Right atrium auricular region (tissue), 2 donors: ENCODE results near the gene DOCK1. TPM values are rescaled to one million over a fixed set of nuclear protein-coding genes. Genes with fewer than 3 reads are reported as not detected.

Source experiments
- DNase-seq: peaks from one replicate; pipeline ENCODE4 v3.0.0-alpha.2; 2019; ENCODE audit warnings: low spot score
- H3K27ac ChIP-seq, 2 donors: fragments of 200-600 bp; sonication (generic); 1 replicate in 1 of 2; 2 replicates in 1 of 2; pipeline ENCODE4 v1.5.1; 2016 to 2019
- H3K27me3 ChIP-seq, 2 donors: fragments of 200-600 bp; sonication (generic); one replicate each; pipeline versions ENCODE4 v1.5.1 to v1.6.0; 2017 to 2019
- H3K36me3 ChIP-seq: fragments of 200-600 bp; sonication (generic); one replicate; pipeline ENCODE4 v1.5.1; 2016
- H3K4me1 ChIP-seq, 2 donors: fragments of 200-600 bp; sonication (generic); one replicate each; pipeline versions ENCODE4 v1.5.1 to v1.6.0; 2017 to 2019
- H3K4me3 ChIP-seq, 2 donors: fragments of 200-600 bp; sonication (generic); 1 replicate in 1 of 2; 2 replicates in 1 of 2; pipeline ENCODE4 v1.5.1; 2017 to 2019; ENCODE audit warnings: mild to moderate bottlenecking in 1 of 2, moderate library complexity in 1 of 2
- H3K9me3 ChIP-seq, 2 donors: fragments of 200-600 bp; sonication (generic); one replicate each; pipeline ENCODE4 v1.5.1; 2019
- total RNA-seq, 2 donors: library from RNA; depleted of rRNA; stranded (reverse); fragments of >200 nt; gene quantifications; one replicate each; pipeline ENCODE4 v1.1.0, GENCODE V29; 2016
- TF ChIP-seq, protein P1 (sequence below), 2 donors: fragments of 200-600 bp; sonication (generic); IDR thresholded peaks; one replicate each; pipeline ENCODE4 v1.5.1; 2019; ENCODE audit warnings: antibody characterized with exemption in 2 of 2

Gene DOCK1
- total RNA-seq, 2 donors from 2014 or later = 13.0 to 16.8 TPM

DNA sequence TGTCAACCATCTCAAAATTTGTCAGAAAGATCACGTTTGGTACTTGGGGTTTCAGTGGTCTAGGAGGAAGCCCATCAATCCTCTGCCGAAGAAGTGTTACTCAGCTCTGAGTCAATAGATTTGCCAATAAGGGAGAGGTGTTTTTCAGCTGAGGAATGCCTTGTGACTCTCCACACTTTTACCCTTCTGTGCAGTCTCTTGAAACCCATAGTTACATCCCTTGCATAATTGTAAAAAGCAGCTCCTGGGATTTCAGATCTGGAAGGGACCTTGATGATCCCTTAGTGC lies 243.6 kb downstream of the DOCK1 start:
- Histone ChIP-seq H3K4me1 (no peaks in the 10 kb centered on the region), H3K36me3 (no peaks in the 10 kb centered on the region), H3K27ac (no peak overlapping the region), H3K27me3 (no peaks in the 10 kb centered on the region), H3K4me3 (no peak overlapping the region), H3K9me3 (no peaks in the 10 kb centered on the region)
- no peak for DNase-seq
- TF ChIP-seq, protein P1, sequence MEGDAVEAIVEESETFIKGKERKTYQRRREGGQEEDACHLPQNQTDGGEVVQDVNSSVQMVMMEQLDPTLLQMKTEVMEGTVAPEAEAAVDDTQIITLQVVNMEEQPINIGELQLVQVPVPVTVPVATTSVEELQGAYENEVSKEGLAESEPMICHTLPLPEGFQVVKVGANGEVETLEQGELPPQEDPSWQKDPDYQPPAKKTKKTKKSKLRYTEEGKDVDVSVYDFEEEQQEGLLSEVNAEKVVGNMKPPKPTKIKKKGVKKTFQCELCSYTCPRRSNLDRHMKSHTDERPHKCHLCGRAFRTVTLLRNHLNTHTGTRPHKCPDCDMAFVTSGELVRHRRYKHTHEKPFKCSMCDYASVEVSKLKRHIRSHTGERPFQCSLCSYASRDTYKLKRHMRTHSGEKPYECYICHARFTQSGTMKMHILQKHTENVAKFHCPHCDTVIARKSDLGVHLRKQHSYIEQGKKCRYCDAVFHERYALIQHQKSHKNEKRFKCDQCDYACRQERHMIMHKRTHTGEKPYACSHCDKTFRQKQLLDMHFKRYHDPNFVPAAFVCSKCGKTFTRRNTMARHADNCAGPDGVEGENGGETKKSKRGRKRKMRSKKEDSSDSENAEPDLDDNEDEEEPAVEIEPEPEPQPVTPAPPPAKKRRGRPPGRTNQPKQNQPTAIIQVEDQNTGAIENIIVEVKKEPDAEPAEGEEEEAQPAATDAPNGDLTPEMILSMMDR (IDR thresholded peaks at IDR 0.05) = no peak

GRCh38 chr10:127149501-127150081 lies 244.4 kb downstream of the DOCK1 start:
- no peaks in the 10 kb centered on the region for H3K4me1 ChIP-seq
- H3K36me3 ChIP-seq = no peaks in the 10 kb centered on the region
- H3K27ac ChIP-seq = no peak overlapping the region
- no peak overlapping the region for H3K4me3 ChIP-seq
- no peaks in the 10 kb centered on the region for H3K27me3 ChIP-seq
- DNase-seq = peak; percentile 21
- TF ChIP-seq, protein P1 (IDR thresholded peaks at IDR 0.05) = no peak
- no peaks in the 10 kb centered on the region for H3K9me3 ChIP-seq

DNA sequence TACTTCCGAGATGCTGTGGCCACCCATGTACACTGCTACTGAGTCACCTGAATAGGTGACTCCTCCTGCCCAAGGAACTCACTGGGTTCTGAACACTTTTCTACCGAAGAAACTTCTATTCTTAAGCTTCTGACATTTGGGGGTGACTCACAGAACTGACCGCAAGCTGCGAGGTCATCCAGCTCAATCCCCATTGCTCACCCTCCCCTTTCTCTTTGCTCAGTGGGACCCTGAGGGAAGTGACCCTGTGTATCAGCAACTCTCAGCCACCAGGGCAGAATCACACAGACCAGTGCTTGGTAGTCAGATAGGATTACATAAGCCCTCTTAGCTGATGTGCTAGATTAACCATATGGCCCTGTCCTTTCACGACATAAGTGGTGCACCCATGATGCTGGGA lies 244.9 kb downstream of the DOCK1 start:
- Histone ChIP-seq H3K27ac (no peak overlapping the region), H3K4me3 (no peak overlapping the region), H3K4me1 (no peaks in the 10 kb centered on the region), H3K9me3 (no peaks in the 10 kb centered on the region), H3K36me3 (no peaks in the 10 kb centered on the region), H3K27me3 (no peaks in the 10 kb centered on the region)
- DNase-seq = no peak
- TF ChIP-seq, protein P1 (IDR thresholded peaks at IDR 0.05) = no peak

- Histone ChIP-seq H3K4me3 (no peak overlapping the region), H3K4me1 (no peaks in the 10 kb centered on the region), H3K27ac (no peak overlapping the region), H3K27me3 (no peaks in the 10 kb centered on the region), H3K9me3 (no peaks in the 10 kb centered on the region), H3K36me3 (no peaks in the 10 kb centered on the region)
- no peak for DNase-seq
- TF ChIP-seq, protein P1 (IDR thresholded peaks at IDR 0.05) = no peak
Measured at GRCh38 chr10:127151541-127151940, 246.3 kb downstream of the DOCK1 start.

DNA sequence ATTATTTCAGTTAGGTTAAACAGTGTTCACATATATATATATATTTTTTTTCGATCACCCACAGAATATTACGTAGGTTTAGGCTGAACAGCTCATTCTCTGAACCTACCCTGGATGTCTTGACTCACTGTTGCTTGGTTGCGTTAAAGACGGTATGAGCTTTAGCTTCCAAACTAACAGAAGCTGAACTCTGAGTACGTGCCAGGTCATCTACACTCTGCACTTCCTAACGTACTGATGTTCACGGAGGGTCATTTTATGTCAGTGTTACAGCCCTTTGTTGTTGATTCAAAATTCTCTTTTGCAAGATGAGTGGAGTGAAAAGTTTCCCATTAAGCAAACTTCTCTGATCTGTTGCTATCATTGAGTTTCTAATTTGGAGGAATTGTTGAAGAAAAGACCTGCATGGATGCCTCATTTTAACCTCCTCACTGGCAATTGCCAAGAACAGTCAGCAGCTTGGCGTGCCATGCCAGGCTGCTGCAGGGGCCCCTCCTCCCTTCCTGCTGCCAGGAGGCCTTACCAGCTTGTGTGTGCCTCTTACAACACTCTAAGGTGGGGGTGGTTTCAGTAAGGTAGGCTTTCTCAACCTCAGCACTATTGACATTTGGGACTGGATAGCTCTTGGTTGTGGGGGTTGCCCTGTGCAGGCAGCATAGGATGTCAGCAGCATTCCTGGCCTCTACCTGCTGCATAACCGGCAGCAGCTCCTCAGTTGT lies 246.9 kb downstream of the DOCK1 start:
- no peaks in the 10 kb centered on the region for H3K27me3 ChIP-seq
- no peaks in the 10 kb centered on the region for H3K36me3 ChIP-seq
- TF ChIP-seq, protein P1 (IDR thresholded peaks at IDR 0.05) = no peak
- H3K27ac ChIP-seq = no peak overlapping the region
- no peak overlapping the region for H3K4me3 ChIP-seq
- DNase-seq = no peak
- no peaks in the 10 kb centered on the region for H3K9me3 ChIP-seq
- peaks cover 0 to 6% of the 10 kb centered on the region in 2 donors for H3K4me1 ChIP-seq

DNA sequence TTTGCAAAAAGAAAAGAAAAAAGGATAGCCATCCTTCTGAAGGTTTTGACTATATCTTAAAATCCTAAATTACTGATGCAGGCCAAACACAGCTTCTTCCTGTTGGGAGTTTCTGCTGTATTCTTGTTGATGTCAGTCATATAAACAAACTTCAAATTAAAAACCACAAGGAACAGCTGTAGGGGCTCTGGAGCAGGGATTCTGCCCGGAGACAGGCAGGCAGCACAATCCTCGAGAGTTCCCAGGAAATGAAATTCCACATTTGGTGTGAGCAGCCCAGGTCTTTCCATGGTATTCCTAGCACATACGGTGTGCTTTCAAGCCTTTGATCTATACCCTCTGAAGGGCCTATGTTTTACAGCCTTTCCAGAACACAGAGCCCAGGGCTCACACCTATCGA lies 248.0 kb downstream of the DOCK1 start:
- H3K9me3 ChIP-seq = no peaks in the 10 kb centered on the region
- TF ChIP-seq, protein P1 (IDR thresholded peaks at IDR 0.05) = no peak
- H3K27me3 ChIP-seq = no peaks in the 10 kb centered on the region
- H3K36me3 ChIP-seq = no peaks in the 10 kb centered on the region
- peak; percentile 30 for DNase-seq
- no peak overlapping the region for H3K4me3 ChIP-seq
- H3K27ac ChIP-seq = no peak overlapping the region
- H3K4me1 ChIP-seq = peaks cover 0 to 13% of the 10 kb centered on the region in 2 donors
